Large intestine (tissue), 3 donors: ENCODE data around the gene NTSR1. TPM values are rescaled to one million over a fixed set of nuclear protein-coding genes. Genes with fewer than 3 reads are reported as not detected.

Experiments used
- DNase-seq, 2 donors: peaks; one replicate each; pipeline versions ENCODE4 v3.0.0 to v3.0.0-alpha.2; 2013
- H3K27ac ChIP-seq: one replicate; pipeline ENCODE4 v1.5.1; 2013; ENCODE audit warnings: low read length
- H3K27me3 ChIP-seq: 2 replicates; pipeline ENCODE4 v1.6.1; 2013; ENCODE audit warnings: low read length; ENCODE audit not compliant: control insufficient read depth, insufficient read depth
- H3K36me3 ChIP-seq: 2 replicates; pipeline ENCODE4 v1.6.1; 2013; ENCODE audit warnings: low read length; ENCODE audit not compliant: control insufficient read depth, insufficient read depth
- H3K4me1 ChIP-seq: one replicate; pipeline ENCODE4 v1.6.1; 2013; ENCODE audit warnings: low read length; ENCODE audit not compliant: control insufficient read depth, insufficient read depth
- H3K4me3 ChIP-seq: one replicate; pipeline ENCODE4 v1.5.1; 2013; ENCODE audit warnings: low read length
- H3K9me3 ChIP-seq: one replicate; pipeline ENCODE4 v1.6.1; 2013; ENCODE audit warnings: mild to moderate bottlenecking, low read depth, low read length, moderate library complexity; ENCODE audit not compliant: control insufficient read depth
- WGBS: methylation state at CpG from one replicate; pipeline ENCODE4 v1.1.5; 2013; ENCODE audit warnings: low lambda C conversion rate; ENCODE audit not compliant: insufficient coverage; 5-methylcytosine and 5-hydroxymethylcytosine counted together
- polyA plus RNA-seq: library from polyadenylated mRNA; unstranded; fragments of 120-200 nt; gene quantifications from one replicate; pipeline ENCODE4 v1.2.1, GENCODE V29; 2013

The NTSR1 gene
- polyA plus RNA-seq, 1 donor = 1.1 TPM

- H3K27me3 ChIP-seq = peaks cover 57% of the 10 kb centered on the region
- no peak overlapping the region for H3K27ac ChIP-seq
- no peak overlapping the region for H3K4me3 ChIP-seq
- peaks cover 8% of the 10 kb centered on the region for H3K9me3 ChIP-seq
- H3K36me3 ChIP-seq = no peaks in the 10 kb centered on the region
- no peak for DNase-seq
- no peaks in the 10 kb centered on the region for H3K4me1 ChIP-seq
- no CpG with 5 or more reads among the region's 16 CpGs for WGBS
Measured at GRCh38 chr20:62707276-62707920, 1.2 kb upstream of the NTSR1 start.

DNA sequence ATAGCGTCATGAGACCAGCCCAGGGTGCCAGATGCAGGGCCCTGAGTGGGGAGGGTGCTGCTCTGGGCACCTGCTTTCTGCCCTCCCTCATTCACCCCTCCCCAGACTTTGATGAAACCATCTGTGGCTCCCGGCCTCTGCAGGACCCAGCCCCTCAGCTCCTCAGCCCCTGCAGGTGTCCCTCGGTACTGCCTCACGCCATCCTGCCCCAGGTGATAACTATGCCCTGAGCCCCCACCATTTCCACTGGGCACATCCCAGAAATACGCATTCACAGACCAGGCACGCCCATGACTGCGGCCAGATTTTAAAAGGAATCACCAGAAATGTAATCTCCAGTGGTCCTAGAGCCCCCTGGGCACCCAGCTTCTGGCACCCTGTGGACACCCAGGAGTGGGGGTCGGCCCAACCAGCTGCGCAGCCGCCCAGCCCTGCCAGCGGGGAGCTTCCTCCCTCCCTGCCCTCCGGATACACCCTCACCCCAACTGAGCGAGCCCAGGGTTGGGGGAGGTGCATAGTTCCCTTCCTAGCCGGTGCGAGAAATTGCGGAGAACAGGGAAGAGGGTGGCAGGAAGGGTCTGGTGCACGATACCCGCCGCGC lies 615 bp upstream of the NTSR1 start:
- Histone ChIP-seq H3K4me3 (no peak overlapping the region), H3K27ac (no peak overlapping the region), H3K4me1 (no peaks in the 10 kb centered on the region), H3K27me3 (peaks cover 61% of the 10 kb centered on the region), H3K9me3 (peaks cover 8% of the 10 kb centered on the region), H3K36me3 (no peaks in the 10 kb centered on the region)
- DNase-seq = no peak
- WGBS = no CpG with 5 or more reads among the region's 20 CpGs

GRCh38 chr20:62709537-62709905 lies 885 bp downstream of the NTSR1 start:
- Histone ChIP-seq H3K4me1 (no peaks in the 10 kb centered on the region), H3K27me3 (peaks cover 69% of the 10 kb centered on the region), H3K27ac (no peak overlapping the region), H3K9me3 (peaks cover 8% of the 10 kb centered on the region), H3K36me3 (no peaks in the 10 kb centered on the region), H3K4me3 (no peak overlapping the region)
- WGBS = no CpG with 5 or more reads among the region's 30 CpGs
- DNase-seq = no peak

- WGBS = no CpG with 5 or more reads among the region's 20 CpGs
- no peaks in the 10 kb centered on the region for H3K36me3 ChIP-seq
- peaks cover 8% of the 10 kb centered on the region for H3K9me3 ChIP-seq
- DNase-seq = no peak
- H3K4me3 ChIP-seq = no peak overlapping the region
- H3K27ac ChIP-seq = no peak overlapping the region
- no peaks in the 10 kb centered on the region for H3K4me1 ChIP-seq
- H3K27me3 ChIP-seq = peaks cover 66% of the 10 kb centered on the region
Measured at GRCh38 chr20:62710221-62710885, 1.7 kb downstream of the NTSR1 start.

- H3K4me3 ChIP-seq = no peak overlapping the region
- no peaks in the 10 kb centered on the region for H3K4me1 ChIP-seq
- peaks cover 61% of the 10 kb centered on the region for H3K27me3 ChIP-seq
- no CpG with 5 or more reads among the region's 23 CpGs for WGBS
- H3K36me3 ChIP-seq = no peaks in the 10 kb centered on the region
- peaks cover 8% of the 10 kb centered on the region for H3K9me3 ChIP-seq
- DNase-seq = no peak
- H3K27ac ChIP-seq = no peak overlapping the region
Measured at GRCh38 chr20:62710886-62711702, 2.5 kb downstream of the NTSR1 start.

DNA sequence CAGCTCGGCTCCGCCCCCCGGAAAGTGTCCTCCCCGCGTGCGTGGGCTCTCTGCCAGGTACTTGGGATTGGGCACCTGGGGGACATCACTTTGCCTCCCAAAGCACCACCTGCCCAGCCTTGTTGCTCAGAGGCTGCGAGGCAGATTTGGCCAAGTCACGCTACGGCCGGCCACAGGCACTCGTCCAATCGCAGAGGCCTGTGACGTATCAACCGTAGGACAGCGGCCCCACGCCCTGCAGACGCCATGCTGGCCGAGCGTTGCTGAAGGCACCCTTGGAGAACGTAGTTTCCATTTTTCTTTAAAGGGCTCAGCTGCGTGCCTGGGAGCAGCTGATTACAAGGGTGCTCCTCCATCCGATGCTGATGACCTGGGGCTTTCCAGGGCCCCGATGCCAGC lies 3.1 kb downstream of the NTSR1 start:
- no peak overlapping the region for H3K27ac ChIP-seq
- peaks cover 61% of the 10 kb centered on the region for H3K27me3 ChIP-seq
- peaks cover 8% of the 10 kb centered on the region for H3K9me3 ChIP-seq
- H3K36me3 ChIP-seq = no peaks in the 10 kb centered on the region
- no peak for DNase-seq
- no peaks in the 10 kb centered on the region for H3K4me1 ChIP-seq
- H3K4me3 ChIP-seq = no peak overlapping the region
- WGBS = no CpG with 5 or more reads among the region's 23 CpGs

DNA sequence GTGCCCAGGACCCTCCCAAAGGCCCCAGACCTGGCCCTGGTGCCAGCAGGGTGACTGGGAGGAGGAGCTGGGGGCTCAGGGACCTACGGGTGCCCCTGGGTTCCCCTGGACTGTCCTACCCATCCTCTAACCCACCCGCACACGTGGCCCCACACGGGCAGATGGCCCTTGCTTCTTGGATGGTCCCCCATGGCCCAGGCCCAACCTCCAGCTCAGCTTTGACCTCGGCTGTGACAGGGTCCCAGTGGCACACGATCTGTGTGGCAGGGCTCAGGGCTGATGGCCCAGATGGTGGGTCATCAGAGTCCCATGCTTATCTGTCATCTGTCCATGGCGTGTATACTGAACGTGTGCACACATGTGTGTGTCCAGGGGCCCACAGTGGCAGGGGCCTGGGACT lies 4.0 kb downstream of the NTSR1 start:
- no peak for DNase-seq
- no peaks in the 10 kb centered on the region for H3K4me1 ChIP-seq
- H3K27ac ChIP-seq = no peak overlapping the region
- H3K4me3 ChIP-seq = no peak overlapping the region
- peaks cover 8% of the 10 kb centered on the region for H3K9me3 ChIP-seq
- H3K36me3 ChIP-seq = no peaks in the 10 kb centered on the region
- WGBS = no CpG with 5 or more reads among the region's 8 CpGs
- H3K27me3 ChIP-seq = peaks cover 53% of the 10 kb centered on the region

DNA sequence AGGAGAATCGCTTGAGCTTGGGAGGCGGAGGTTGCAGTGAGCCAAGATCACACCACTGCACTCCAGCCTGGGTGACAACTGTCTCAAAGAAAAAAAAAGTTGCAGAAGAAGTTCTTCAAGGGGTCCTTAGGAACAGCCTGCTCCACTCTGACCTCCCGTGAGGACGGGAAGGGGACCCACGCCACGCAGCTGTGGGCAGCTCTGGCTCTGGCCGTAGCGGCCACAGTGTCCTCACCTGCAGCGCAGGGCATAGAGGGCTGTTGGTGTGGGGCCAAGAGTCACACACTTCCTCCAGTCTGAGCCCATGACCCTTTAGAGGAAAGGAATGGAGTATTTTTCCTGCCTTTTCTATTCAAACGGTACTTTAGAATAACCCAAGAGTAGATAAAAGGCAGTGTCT lies 5.4 kb downstream of the NTSR1 start:
- WGBS = no CpG with 5 or more reads among the region's 10 CpGs
- Histone ChIP-seq H3K27me3 (peaks cover 42% of the 10 kb centered on the region), H3K36me3 (no peaks in the 10 kb centered on the region), H3K4me3 (no peak overlapping the region), H3K9me3 (peaks cover 8% of the 10 kb centered on the region), H3K4me1 (no peaks in the 10 kb centered on the region), H3K27ac (no peak overlapping the region)
- no peak for DNase-seq

- Histone ChIP-seq H3K9me3 (peaks cover 2% of the 10 kb centered on the region), H3K4me3 (no peak overlapping the region), H3K27me3 (peaks cover 35% of the 10 kb centered on the region), H3K4me1 (no peaks in the 10 kb centered on the region), H3K27ac (no peak overlapping the region), H3K36me3 (no peaks in the 10 kb centered on the region)
- no CpG with 5 or more reads among the region's 6 CpGs for WGBS
- DNase-seq = no peak
Measured at GRCh38 chr20:62714799-62715198, 6.2 kb downstream of the NTSR1 start.

GRCh38 chr20:62715201-62715600 lies 6.6 kb downstream of the NTSR1 start:
- no peak for DNase-seq
- Histone ChIP-seq H3K4me3 (no peak overlapping the region), H3K9me3 (no peaks in the 10 kb centered on the region), H3K27me3 (peaks cover 31% of the 10 kb centered on the region), H3K4me1 (no peaks in the 10 kb centered on the region), H3K27ac (no peak overlapping the region), H3K36me3 (no peaks in the 10 kb centered on the region)
- WGBS = no CpG with 5 or more reads among the region's 10 CpGs
